ENCODE measurements around the gene RFX3. TPM values are rescaled to one million over a fixed set of nuclear protein-coding genes. Genes with fewer than 3 reads are reported as not detected.

The RFX3 gene
- total RNA-seq, 4 donors from 2014 or later, result 2.1 to 11.5 (median 7.3) TPM

DNA sequence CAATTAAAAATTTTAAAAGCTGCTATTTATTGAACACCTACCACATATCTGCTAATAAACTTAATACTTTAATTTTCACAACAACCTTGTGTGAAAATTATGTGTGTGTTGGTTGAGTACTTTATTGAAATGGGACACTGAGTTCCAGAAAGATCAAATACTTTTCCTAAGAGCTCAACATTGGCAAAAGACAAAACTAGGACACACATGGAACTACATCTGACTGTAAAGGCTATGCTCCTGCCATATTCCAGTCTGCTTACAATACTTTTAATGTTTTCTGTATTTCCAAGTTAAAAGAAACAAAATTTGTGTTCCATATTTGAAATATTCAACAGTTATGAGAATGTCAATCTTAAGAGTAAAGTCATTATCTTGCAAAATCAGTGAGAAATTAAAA lies 111.8 kb downstream of the RFX3 start:
- DNase-seq, result no peak
- in situ Hi-C loops (cut with MboI; ENCODE audit: low sequenced_read_pairs in 4 of 4) (no loop called here), intact Hi-C loops (cut with DNase I; ENCODE audit: low total_unique reads) (no loop called here)
- no peak for ATAC-seq
- H3K9me3 ChIP-seq, result no peaks in the 10 kb centered on the region
- no peaks in the 10 kb centered on the region for H3K27me3 ChIP-seq
- H3K27ac ChIP-seq, result no peak overlapping the region
- H3K4me1 ChIP-seq, result peaks cover 0 to 8% of the 10 kb centered on the region in 2 donors
- no peak for TF ChIP-seq POLR2A (IDR thresholded peaks at IDR 0.05)
- TF ChIP-seq, protein P1, sequence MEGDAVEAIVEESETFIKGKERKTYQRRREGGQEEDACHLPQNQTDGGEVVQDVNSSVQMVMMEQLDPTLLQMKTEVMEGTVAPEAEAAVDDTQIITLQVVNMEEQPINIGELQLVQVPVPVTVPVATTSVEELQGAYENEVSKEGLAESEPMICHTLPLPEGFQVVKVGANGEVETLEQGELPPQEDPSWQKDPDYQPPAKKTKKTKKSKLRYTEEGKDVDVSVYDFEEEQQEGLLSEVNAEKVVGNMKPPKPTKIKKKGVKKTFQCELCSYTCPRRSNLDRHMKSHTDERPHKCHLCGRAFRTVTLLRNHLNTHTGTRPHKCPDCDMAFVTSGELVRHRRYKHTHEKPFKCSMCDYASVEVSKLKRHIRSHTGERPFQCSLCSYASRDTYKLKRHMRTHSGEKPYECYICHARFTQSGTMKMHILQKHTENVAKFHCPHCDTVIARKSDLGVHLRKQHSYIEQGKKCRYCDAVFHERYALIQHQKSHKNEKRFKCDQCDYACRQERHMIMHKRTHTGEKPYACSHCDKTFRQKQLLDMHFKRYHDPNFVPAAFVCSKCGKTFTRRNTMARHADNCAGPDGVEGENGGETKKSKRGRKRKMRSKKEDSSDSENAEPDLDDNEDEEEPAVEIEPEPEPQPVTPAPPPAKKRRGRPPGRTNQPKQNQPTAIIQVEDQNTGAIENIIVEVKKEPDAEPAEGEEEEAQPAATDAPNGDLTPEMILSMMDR (IDR thresholded peaks at IDR 0.05 in 4 of 5, conservative IDR thresholded peaks at IDR 0.05 in 1 of 5), result no peak
- no peak overlapping the region for H3K4me3 ChIP-seq
- H3K36me3 ChIP-seq, result no peaks in the 10 kb centered on the region

DNA sequence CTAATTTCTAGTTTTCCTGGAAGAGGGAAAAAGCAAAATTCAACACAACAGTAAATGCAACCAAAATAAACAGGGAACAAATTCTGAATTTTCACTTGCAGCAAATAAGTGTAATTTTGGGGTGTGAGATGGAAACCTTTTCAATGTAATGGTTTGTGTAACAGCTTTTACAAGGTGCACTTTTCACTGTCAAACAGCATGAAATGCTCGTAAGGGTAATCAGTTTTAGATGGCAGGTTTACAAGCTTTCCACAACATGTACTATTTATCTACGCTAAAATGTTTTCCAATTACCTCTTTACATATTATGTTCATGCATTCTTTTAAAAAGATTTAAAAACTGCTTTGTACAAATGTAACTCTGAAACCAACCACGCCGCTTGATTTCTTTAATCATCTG lies 115.3 kb downstream of the RFX3 start:
- DNase-seq (no peak), ATAC-seq (no peak)
- in situ Hi-C loops (cut with MboI; ENCODE audit: low sequenced_read_pairs in 4 of 4), result no loop called here
- H3K4me1 ChIP-seq, result peaks cover 0 to 8% of the 10 kb centered on the region in 2 donors
- TF ChIP-seq, protein P1 (IDR thresholded peaks at IDR 0.05 in 4 of 5, conservative IDR thresholded peaks at IDR 0.05 in 1 of 5), result no peak
- TF ChIP-seq POLR2A (IDR thresholded peaks at IDR 0.05), result no peak
- no peaks in the 10 kb centered on the region for H3K36me3 ChIP-seq
- no peak overlapping the region for H3K27ac ChIP-seq
- H3K9me3 ChIP-seq, result no peaks in the 10 kb centered on the region
- no peak overlapping the region for H3K4me3 ChIP-seq
- H3K27me3 ChIP-seq, result no peaks in the 10 kb centered on the region
- intact Hi-C loops (cut with DNase I; ENCODE audit: low total_unique reads), result no loop called here

DNA sequence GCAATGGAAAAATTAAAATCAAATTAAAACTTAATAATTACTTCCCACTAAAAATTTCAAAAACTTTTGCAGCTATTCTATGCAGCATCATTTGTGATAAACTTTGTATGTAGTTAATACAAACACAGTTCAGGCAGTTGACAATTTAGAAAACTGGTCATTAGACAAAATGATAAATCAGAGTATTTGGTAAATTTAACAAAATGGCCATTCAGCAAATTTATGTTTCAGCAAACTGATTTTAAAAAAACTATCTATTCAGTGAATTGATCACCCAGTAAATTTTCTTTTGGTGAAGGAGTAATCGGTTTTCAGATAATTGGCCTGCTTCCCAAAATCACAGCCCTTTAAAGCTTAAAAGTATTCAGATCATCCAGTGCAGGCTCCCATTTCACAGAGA lies 116.3 kb downstream of the RFX3 start:
- in situ Hi-C loops (cut with MboI; ENCODE audit: low sequenced_read_pairs in 4 of 4) (no loop called here), intact Hi-C loops (cut with DNase I; ENCODE audit: low total_unique reads) (no loop called here)
- H3K4me1 ChIP-seq, result peaks cover 0 to 8% of the 10 kb centered on the region in 2 donors
- no peaks in the 10 kb centered on the region for H3K27me3 ChIP-seq
- no peaks in the 10 kb centered on the region for H3K9me3 ChIP-seq
- H3K27ac ChIP-seq, result no peak overlapping the region
- no peaks in the 10 kb centered on the region for H3K36me3 ChIP-seq
- ATAC-seq, result no peak
- DNase-seq, result no peak
- TF ChIP-seq POLR2A (IDR thresholded peaks at IDR 0.05), result no peak
- TF ChIP-seq, protein P1 (IDR thresholded peaks at IDR 0.05 in 4 of 5, conservative IDR thresholded peaks at IDR 0.05 in 1 of 5), result no peak
- no peak overlapping the region for H3K4me3 ChIP-seq

DNA sequence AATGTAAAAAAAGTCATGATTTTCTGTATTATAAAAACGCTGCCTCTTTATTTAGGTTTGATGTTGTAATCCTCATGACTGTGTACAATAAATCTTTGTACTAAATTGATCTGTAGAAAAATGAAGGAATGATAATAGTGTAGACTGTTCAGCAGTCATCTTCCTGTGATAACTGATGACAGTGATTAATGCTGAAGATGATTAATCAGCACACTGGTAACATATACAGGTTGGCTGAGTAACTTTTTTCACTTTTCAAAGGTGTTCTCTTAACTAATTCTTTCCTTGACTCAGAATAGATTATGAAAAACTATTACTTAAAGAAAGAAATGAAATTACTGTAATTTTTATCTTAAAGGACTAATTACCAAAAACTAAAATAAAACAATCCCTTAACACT lies 122.5 kb downstream of the RFX3 start:
- Histone ChIP-seq H3K27me3 (no peaks in the 10 kb centered on the region), H3K4me1 (peaks cover 0 to 9% of the 10 kb centered on the region in 2 donors), H3K27ac (no peak overlapping the region), H3K9me3 (no peaks in the 10 kb centered on the region), H3K36me3 (no peaks in the 10 kb centered on the region), H3K4me3 (no peak overlapping the region)
- in situ Hi-C loops (cut with MboI; ENCODE audit: low sequenced_read_pairs in 4 of 4) (no loop called here), intact Hi-C loops (cut with DNase I; ENCODE audit: low total_unique reads) (no loop called here)
- TF ChIP-seq, protein P1 (IDR thresholded peaks at IDR 0.05 in 4 of 5, conservative IDR thresholded peaks at IDR 0.05 in 1 of 5), result no peak
- no peak for TF ChIP-seq POLR2A (IDR thresholded peaks at IDR 0.05)
- no peak for ATAC-seq
- DNase-seq, result no peak

Data from gastrocnemius medialis (tissue), 4 donors.